IPS-15b (cell line): ENCODE measurements around the gene GBF1.

ENCODE experiments used
- H3K27me3 ChIP-seq: one replicate; pipeline ENCODE4 v1.6.1; 2013; ENCODE audit warnings: low read length; ENCODE audit not compliant: control insufficient read depth, insufficient read depth
- H3K36me3 ChIP-seq: one replicate; pipeline ENCODE4 v1.6.1; 2013; ENCODE audit warnings: low read length; ENCODE audit not compliant: control insufficient read depth, insufficient read depth
- H3K4me1 ChIP-seq: one replicate; pipeline ENCODE4 v1.6.1; 2013; ENCODE audit warnings: mild to moderate bottlenecking, low read length; ENCODE audit not compliant: control insufficient read depth, insufficient read depth
- H3K4me3 ChIP-seq: one replicate; pipeline ENCODE4 v1.5.1; 2013; ENCODE audit warnings: low read depth, low read length
- H3K9ac ChIP-seq: one replicate; pipeline ENCODE4 v1.6.1; 2013; ENCODE audit warnings: low read depth, mild to moderate bottlenecking, low read length
- H3K9me3 ChIP-seq: one replicate; pipeline ENCODE4 v1.6.1; 2013; ENCODE audit warnings: mild to moderate bottlenecking, low read length; ENCODE audit not compliant: control insufficient read depth, insufficient read depth

Gene GBF1

DNA sequence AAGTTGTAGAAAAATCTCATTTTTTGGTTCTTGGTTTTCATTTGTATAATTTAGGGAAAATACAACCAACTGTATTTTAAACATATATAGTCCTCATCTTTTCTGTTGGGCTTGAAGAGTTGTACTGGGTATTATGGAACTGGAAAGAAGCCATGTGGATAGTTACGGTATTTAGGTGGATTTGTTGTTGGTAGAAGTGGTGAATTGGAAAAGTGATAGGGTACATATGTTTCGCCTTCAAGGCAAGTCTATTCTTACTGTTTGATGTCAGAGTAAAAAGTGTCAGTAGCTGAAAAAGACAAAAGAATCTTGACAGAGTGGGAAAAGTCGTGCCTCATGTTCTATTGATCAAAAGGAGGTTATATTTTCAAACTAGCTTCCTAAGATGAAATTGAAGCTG lies 64.6 kb downstream of the GBF1 start:
- no peak overlapping the region for H3K4me3 ChIP-seq

DNA sequence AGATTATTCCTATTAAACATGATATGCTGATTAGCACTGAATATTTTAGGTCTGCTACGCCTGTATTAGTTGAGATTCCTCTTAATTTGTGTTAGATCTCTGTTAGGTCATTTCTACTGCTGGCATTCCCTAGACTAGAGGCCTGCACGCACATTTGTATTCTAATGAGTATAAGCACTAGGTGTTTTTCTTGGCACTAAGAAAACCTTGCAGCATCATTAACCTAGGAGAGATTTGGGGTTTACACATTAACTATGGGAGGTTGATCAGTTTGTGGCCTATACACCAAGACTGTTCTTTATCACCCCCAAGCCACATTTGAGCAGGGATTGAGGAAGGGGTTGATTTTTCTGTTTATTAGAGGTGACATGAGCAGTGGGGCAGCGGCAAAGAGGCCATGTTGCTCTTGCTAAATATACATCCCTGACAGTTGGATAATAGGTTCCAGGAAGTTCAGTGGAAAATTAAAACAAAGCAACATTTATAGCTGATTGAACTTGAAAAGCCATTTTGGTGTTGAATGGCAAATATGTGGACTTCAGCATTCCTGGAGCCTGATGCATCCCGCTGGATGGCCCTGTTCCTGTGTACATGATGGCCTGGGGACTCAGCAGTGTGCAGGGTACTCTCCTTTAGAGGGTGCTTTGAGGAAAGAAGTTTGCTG lies 65.2 kb downstream of the GBF1 start:
- no peak overlapping the region for H3K9ac ChIP-seq
- H3K27me3 ChIP-seq = no peaks in the 10 kb centered on the region
- H3K36me3 ChIP-seq = no peaks in the 10 kb centered on the region
- H3K4me1 ChIP-seq = peaks cover 5% of the 10 kb centered on the region
- H3K9me3 ChIP-seq = no peaks in the 10 kb centered on the region
- no peak overlapping the region for H3K4me3 ChIP-seq

More for the DNA sequence above, 64.6 kb downstream of the GBF1 start:
- no peaks in the 10 kb centered on the region for H3K27me3 ChIP-seq
- no peaks in the 10 kb centered on the region for H3K9me3 ChIP-seq
- H3K9ac ChIP-seq = no peak overlapping the region
- H3K36me3 ChIP-seq = no peaks in the 10 kb centered on the region
- peaks cover 5% of the 10 kb centered on the region for H3K4me1 ChIP-seq

DNA sequence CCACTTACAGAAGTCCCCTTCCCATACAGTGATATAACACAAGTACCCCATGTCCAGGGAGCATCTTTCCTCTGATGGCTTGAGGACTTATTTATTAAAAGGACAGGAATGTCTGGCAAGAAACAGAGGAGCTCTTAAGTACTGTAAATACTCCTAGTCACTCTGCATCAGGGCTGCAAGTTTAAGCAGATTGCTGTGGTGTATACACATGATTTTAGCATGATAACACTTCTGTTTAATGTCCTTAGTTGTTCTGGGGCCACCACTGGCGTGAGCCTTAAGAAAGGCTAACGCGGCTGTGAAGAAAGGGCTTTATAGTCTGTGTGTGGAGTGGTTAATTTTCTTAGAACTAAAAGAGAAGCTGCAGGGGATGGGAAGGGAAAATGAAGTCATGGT lies 65.7 kb downstream of the GBF1 start:
- H3K4me1 ChIP-seq = peaks cover 5% of the 10 kb centered on the region
- no peak overlapping the region for H3K9ac ChIP-seq
- no peak overlapping the region for H3K4me3 ChIP-seq
- no peaks in the 10 kb centered on the region for H3K27me3 ChIP-seq
- no peaks in the 10 kb centered on the region for H3K36me3 ChIP-seq
- H3K9me3 ChIP-seq = no peaks in the 10 kb centered on the region

DNA sequence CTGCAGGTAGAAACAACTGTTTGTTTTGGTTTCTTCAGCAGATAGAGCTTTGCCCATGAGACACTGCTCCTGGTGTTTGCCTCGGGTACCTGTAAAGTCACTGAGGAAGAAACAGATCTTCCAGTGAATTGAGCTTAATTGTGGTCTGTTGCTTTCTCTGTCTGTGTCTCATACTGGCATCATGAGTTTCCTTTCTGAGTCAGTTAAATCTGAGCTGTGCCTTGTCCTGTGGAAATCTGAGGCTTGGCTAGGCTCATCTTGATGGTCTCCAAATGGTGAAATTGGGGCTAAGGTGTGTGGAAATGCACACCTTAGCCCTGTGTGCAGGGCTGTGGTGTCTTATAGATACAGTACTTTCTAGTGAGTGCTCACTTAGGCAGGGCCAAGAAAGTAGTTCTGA lies 67.4 kb downstream of the GBF1 start:
- no peaks in the 10 kb centered on the region for H3K36me3 ChIP-seq
- H3K4me3 ChIP-seq = no peak overlapping the region
- no peaks in the 10 kb centered on the region for H3K27me3 ChIP-seq
- peaks cover 5% of the 10 kb centered on the region for H3K4me1 ChIP-seq
- no peak overlapping the region for H3K9ac ChIP-seq
- H3K9me3 ChIP-seq = no peaks in the 10 kb centered on the region

DNA sequence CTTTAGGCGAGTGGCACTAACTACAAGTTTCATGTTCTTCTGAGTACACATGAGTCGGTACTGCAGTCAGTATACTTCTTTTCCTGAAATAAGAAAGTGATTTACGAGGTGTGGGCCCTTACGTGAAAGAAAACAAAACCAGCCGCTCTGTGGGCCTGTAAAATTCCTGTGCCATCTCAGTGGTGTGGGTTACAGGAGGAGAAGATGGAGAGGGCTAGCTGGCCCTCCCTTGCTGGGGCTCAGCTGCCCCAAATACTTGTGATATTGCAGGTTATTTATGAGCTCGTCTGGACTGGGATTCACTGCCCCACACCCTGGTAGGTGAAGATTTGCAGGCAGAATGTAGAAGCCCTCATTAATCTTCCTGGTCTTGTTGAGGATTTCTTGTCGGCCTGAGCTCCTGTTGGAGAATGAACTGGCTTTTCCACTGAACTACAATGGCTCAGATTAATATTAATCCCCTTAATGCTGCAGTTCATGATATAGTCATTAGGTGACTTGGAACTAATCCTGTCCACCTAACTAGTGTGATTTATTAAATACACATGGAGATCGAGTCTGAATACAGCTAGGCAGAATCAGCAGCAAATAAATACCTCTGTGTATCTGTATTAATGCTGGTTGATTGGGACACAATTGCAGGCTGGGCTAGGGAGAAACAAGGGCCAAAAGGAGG lies 68.0 kb downstream of the GBF1 start:
- Histone ChIP-seq H3K27me3 (no peaks in the 10 kb centered on the region), H3K4me3 (no peak overlapping the region), H3K4me1 (peaks cover 5% of the 10 kb centered on the region), H3K9ac (no peak overlapping the region), H3K36me3 (no peaks in the 10 kb centered on the region), H3K9me3 (no peaks in the 10 kb centered on the region)

DNA sequence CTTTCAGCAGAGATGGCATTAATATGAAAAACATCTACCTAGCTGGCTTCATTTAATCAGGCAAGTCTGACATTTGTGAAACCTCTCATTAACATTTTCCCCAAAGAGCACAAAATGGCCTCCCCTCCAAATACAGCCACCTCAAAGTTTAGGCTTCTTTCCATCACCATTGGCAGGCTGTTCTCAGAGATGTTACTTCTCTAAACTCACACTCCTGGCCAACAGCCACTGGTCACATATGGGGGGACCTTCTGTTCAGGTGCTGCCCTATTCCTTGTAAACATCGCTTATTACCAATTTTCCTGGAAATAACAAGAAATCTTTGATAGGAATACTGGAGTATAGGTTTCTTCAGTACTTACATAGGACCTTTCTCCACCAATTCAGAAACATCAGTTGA lies 69.5 kb downstream of the GBF1 start:
- Histone ChIP-seq H3K4me3 (no peak overlapping the region), H3K4me1 (peaks cover 5% of the 10 kb centered on the region), H3K9ac (no peak overlapping the region)

DNA sequence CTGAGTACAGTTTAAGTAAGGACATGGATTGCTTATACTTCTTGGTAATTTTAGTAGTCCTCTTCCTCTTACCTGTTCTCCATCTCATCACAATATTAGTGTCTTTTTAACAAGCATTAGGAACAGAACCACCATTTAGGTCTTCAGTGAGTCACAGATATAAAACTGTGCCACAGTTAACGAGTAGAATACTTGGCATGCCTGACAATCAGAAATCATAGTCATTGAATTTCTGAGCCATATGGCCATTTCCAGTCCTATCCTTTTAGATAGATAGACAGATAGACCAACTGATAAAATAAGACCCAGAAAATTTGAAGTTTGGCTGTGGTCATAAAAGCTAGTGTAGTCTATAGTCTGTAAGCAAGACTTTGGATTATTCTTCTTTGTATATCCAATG lies 71.1 kb downstream of the GBF1 start:
- no peaks in the 10 kb centered on the region for H3K9me3 ChIP-seq
- no peaks in the 10 kb centered on the region for H3K4me1 ChIP-seq
- H3K36me3 ChIP-seq = no peaks in the 10 kb centered on the region
- H3K4me3 ChIP-seq = no peak overlapping the region
- H3K9ac ChIP-seq = no peak overlapping the region
- no peaks in the 10 kb centered on the region for H3K27me3 ChIP-seq

More for the DNA sequence above, 69.5 kb downstream of the GBF1 start:
- H3K27me3 ChIP-seq = no peaks in the 10 kb centered on the region
- no peaks in the 10 kb centered on the region for H3K9me3 ChIP-seq
- no peaks in the 10 kb centered on the region for H3K36me3 ChIP-seq

DNA sequence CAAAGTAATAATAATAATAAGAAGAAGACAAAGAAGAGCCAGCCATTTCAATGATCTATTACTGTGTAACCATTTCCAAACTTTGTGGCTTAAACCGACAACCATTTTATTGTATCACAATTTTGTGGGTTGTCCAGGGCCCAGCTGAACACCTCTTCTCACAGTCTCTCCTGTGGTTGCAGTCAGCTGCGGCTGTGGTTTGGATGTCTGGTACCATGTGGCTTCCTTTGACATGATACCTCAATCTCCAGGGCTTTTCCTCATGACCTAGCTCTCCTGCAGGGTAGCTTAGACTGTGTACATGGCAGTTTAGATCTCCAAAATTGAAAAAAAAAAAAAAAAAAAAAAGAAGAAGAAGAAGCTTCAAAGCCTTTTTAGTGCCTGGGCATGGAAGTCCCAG lies 77.6 kb downstream of the GBF1 start:
- H3K36me3 ChIP-seq = no peaks in the 10 kb centered on the region
- no peaks in the 10 kb centered on the region for H3K27me3 ChIP-seq
- H3K9ac ChIP-seq = no peak overlapping the region
- H3K9me3 ChIP-seq = no peaks in the 10 kb centered on the region
- H3K4me1 ChIP-seq = no peaks in the 10 kb centered on the region
- no peak overlapping the region for H3K4me3 ChIP-seq

DNA sequence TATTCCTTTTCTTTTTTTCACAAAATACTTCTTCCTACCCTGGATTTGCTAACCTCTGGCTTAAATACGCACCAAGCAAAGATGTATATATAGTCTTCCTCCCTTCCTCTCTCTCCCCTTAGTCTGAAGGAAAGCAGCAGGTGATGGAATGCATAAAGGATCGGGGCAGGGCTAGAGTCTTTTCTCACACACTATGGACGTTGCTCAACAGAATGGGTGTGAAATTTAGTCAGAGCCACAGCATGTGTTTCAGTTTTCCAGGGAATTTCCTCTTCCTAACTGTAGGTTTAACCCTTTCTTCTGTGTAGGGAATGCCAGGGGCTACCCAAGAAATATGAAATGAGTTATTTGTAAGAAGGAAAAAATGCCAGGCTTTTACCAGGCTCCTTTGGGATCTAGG lies 78.7 kb downstream of the GBF1 start:
- no peak overlapping the region for H3K9ac ChIP-seq
- no peaks in the 10 kb centered on the region for H3K9me3 ChIP-seq
- H3K4me3 ChIP-seq = no peak overlapping the region
- no peaks in the 10 kb centered on the region for H3K36me3 ChIP-seq
- no peaks in the 10 kb centered on the region for H3K4me1 ChIP-seq
- no peaks in the 10 kb centered on the region for H3K27me3 ChIP-seq

DNA sequence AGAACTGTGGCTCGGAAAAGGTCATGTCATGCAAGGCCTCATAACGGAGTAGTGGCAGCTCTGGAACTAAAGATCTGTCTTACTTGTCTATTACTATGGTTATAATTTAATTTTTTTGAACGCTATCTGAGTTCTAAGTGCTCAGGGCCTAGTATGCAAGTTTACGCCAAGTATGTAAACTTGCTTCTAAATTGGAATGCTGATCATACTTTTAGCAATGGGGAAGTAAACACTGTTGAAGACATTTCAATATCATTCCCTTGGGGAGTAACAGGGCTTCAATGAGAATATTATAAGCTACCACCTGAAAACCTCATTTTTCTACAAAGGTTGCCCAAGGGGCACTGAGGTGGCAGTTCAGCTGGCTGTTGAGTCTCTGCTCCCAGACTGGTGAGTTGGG lies 80.7 kb downstream of the GBF1 start:
- H3K9me3 ChIP-seq = no peaks in the 10 kb centered on the region
- no peaks in the 10 kb centered on the region for H3K27me3 ChIP-seq
- H3K4me1 ChIP-seq = no peaks in the 10 kb centered on the region
- no peak overlapping the region for H3K9ac ChIP-seq
- no peaks in the 10 kb centered on the region for H3K36me3 ChIP-seq
- H3K4me3 ChIP-seq = no peak overlapping the region

DNA sequence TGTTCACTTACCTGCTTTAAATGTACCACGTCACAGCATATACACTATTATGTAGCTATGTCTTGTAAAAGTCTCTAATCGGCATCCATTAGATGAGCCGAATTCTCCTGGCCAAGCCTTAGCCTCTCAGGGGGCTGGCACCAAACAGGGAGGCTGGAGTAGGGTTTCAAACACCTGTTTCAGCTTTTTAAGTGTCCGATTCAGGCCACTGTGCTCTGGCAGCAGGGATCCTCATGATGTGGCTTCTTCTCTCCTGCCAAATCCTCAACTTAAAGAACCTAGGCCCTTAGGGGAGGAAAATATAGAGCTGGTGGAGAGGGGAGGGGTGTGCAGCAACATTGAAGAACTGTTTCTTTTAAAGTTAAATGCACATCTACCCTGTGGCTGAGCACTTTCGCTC lies 81.7 kb downstream of the GBF1 start:
- Histone ChIP-seq H3K4me3 (no peak overlapping the region), H3K4me1 (no peaks in the 10 kb centered on the region), H3K9me3 (no peaks in the 10 kb centered on the region), H3K36me3 (no peaks in the 10 kb centered on the region), H3K27me3 (no peaks in the 10 kb centered on the region), H3K9ac (no peak overlapping the region)

DNA sequence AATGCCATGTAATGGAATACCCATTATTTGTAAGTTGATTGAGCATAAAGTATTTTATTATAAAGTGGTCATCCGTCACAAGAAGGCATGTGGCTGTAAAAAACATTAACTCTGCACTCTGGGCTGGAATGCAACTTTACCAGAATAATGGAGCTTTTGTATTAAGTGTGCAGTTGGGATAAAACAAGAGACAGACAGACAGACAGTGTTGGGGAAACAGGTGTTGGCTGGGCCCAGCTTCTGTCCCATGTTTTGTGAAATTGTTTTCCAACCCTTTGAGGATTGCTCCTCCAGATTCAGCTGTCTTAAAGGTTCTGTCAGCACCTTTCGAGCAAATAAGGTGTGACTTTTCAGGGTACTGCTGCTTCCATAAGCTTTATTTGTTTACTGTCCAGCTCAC lies 82.3 kb downstream of the GBF1 start:
- no peaks in the 10 kb centered on the region for H3K36me3 ChIP-seq
- H3K27me3 ChIP-seq = no peaks in the 10 kb centered on the region
- H3K9ac ChIP-seq = no peak overlapping the region
- no peak overlapping the region for H3K4me3 ChIP-seq
- no peaks in the 10 kb centered on the region for H3K4me1 ChIP-seq
- H3K9me3 ChIP-seq = no peaks in the 10 kb centered on the region
